OCI-LY1 (cell line): ENCODE results near the gene LYPD8.

Experiments used
- H2AFZ ChIP-seq: fragments of 200-600 bp; sonication (generic), shearing (Covaris generic); 2 replicates; pipeline ENCODE4 v1.6.0; 2014; ENCODE audit warnings: antibody characterized with exemption, mild to moderate bottlenecking, low read length
- H3F3A ChIP-seq: fragments of 200-600 bp; sonication (generic), shearing (Covaris generic); 2 replicates; pipeline ENCODE4 v1.6.0; 2014; ENCODE audit warnings: mild to moderate bottlenecking, antibody characterized with exemption, low read length, moderate library complexity; ENCODE audit not compliant: insufficient read depth
- H3K27ac ChIP-seq: fragments of 200-600 bp; sonication (generic); 2 replicates; pipeline ENCODE4 v1.5.1; 2014; ENCODE audit warnings: low read length, mixed run types, mild to moderate bottlenecking, low read depth; ENCODE audit not compliant: poor library complexity, severe bottlenecking
- H3K27me3 ChIP-seq: fragments of 200-600 bp; sonication (generic); 2 replicates; pipeline ENCODE4 v1.6.0; 2014; ENCODE audit warnings: antibody characterized with exemption, mild to moderate bottlenecking, low read length, moderate library complexity; ENCODE audit not compliant: insufficient read depth
- H3K36me3 ChIP-seq: fragments of 200-600 bp; sonication (generic); 2 replicates; pipeline ENCODE4 v1.6.1; 2014; ENCODE audit warnings: mild to moderate bottlenecking, antibody characterized with exemption, low read length, moderate library complexity, mixed read lengths; ENCODE audit not compliant: insufficient read depth
- H3K4me1 ChIP-seq: fragments of 200-600 bp; sonication (generic); 2 replicates; pipeline ENCODE4 v1.5.1; 2014; ENCODE audit warnings: mild to moderate bottlenecking, low read length, moderate library complexity; ENCODE audit not compliant: insufficient read depth, severe bottlenecking
- H3K4me2 ChIP-seq: fragments of 200-600 bp; sonication (generic), shearing (Covaris generic); 2 replicates; pipeline ENCODE4 v1.6.1; 2014; ENCODE audit warnings: low read length
- H3K4me3 ChIP-seq: fragments of 200-600 bp; sonication (generic); 2 replicates; pipeline ENCODE4 v1.5.1; 2014; ENCODE audit warnings: low read length, low read depth, mild to moderate bottlenecking, mixed read lengths; ENCODE audit not compliant: poor library complexity, severe bottlenecking
- H3K79me2 ChIP-seq: fragments of 200-600 bp; shearing (Covaris generic); 2 replicates; pipeline ENCODE4 v1.6.1; 2016; ENCODE audit warnings: mixed run types, low read length, mixed read lengths; ENCODE audit not compliant: insufficient read depth
- H3K9ac ChIP-seq: fragments of 200-600 bp; sonication (generic), shearing (Covaris generic); 2 replicates; pipeline ENCODE4 v1.6.1; 2014; ENCODE audit warnings: mild to moderate bottlenecking, low read length, mixed read lengths
- H3K9me2 ChIP-seq: fragments of 200-600 bp; sonication (generic), shearing (Covaris generic); 2 replicates; pipeline ENCODE4 v1.6.1; 2014; ENCODE audit warnings: low read depth, mild to moderate bottlenecking, low read length, mixed read lengths
- H3K9me3 ChIP-seq: fragments of 200-600 bp; shearing (Covaris generic); 2 replicates; pipeline ENCODE4 v1.6.1; 2014; ENCODE audit warnings: low read length, mixed read lengths
- H4K20me1 ChIP-seq: fragments of 200-600 bp; sonication (generic), shearing (Covaris generic); 2 replicates; pipeline ENCODE4 v1.6.0; 2016; ENCODE audit warnings: mild to moderate bottlenecking, low read length; ENCODE audit not compliant: insufficient read depth
- CTCF ChIP-seq: fragments of 200-600 bp; sonication (generic), shearing (Covaris generic); IDR thresholded peaks from 2 replicates; pipeline ENCODE4 v1.5.1; 2017; ENCODE audit warnings: mild to moderate bottlenecking, antibody characterized with exemption, low read length, moderate library complexity, mixed read lengths
- EZH2 ChIP-seq: fragments of 200-600 bp; sonication (generic), shearing (Covaris generic); IDR thresholded peaks from 2 replicates; pipeline ENCODE4 v1.8.0; 2017; ENCODE audit warnings: borderline replicate concordance, mixed run types, mild to moderate bottlenecking, antibody characterized with exemption, low read length, moderate library complexity, mixed read lengths

The LYPD8 gene

GRCh38 chr1:248739572-248740205 lies 15.9 kb downstream of the LYPD8 start:
- no peak for TF ChIP-seq EZH2
- TF ChIP-seq CTCF, result no peak
- no peak overlapping the region for H3K9ac ChIP-seq
- H3K79me2 ChIP-seq, result no peaks in the 10 kb centered on the region
- H3K36me3 ChIP-seq, result no peaks in the 10 kb centered on the region
- no peak overlapping the region for H3K4me2 ChIP-seq
- no peaks in the 10 kb centered on the region for H3K9me3 ChIP-seq
- H3K27me3 ChIP-seq, result no peaks in the 10 kb centered on the region; the same call in 1 of the 2 replicates
- no peaks in the 10 kb centered on the region for H3K4me1 ChIP-seq
- no peak overlapping the region for H3K27ac ChIP-seq
- H3K4me3 ChIP-seq, result no peak overlapping the region
- no peak overlapping the region for H2AFZ ChIP-seq
- no peaks in the 10 kb centered on the region for H4K20me1 ChIP-seq
- H3F3A ChIP-seq, result no peaks in the 10 kb centered on the region
- H3K9me2 ChIP-seq, result no peaks in the 10 kb centered on the region

- Histone ChIP-seq H3K79me2 (no peaks in the 10 kb centered on the region), H3K9ac (no peak overlapping the region), H4K20me1 (no peaks in the 10 kb centered on the region), H3K9me2 (no peaks in the 10 kb centered on the region), H3K27me3 (no peaks in the 10 kb centered on the region; the same call in 1 of the 2 replicates), H3K27ac (no peak overlapping the region), H3K9me3 (no peaks in the 10 kb centered on the region), H3F3A (no peaks in the 10 kb centered on the region), H3K4me1 (no peaks in the 10 kb centered on the region), H3K4me3 (no peak overlapping the region), H3K4me2 (no peak overlapping the region), H3K36me3 (no peaks in the 10 kb centered on the region), H2AFZ (no peak overlapping the region)
- TF ChIP-seq CTCF (no peak), EZH2 (no peak)
These were observed 18.1 kb downstream of the LYPD8 start for GRCh38 chr1:248737457-248737856.

GRCh38 chr1:248736977-248737376 lies 18.6 kb downstream of the LYPD8 start:
- Histone ChIP-seq H3K4me3 (no peak overlapping the region), H3K27ac (no peak overlapping the region), H3K4me2 (no peak overlapping the region), H3K9me2 (no peaks in the 10 kb centered on the region), H3K4me1 (no peaks in the 10 kb centered on the region), H3K79me2 (no peaks in the 10 kb centered on the region), H3F3A (no peaks in the 10 kb centered on the region), H4K20me1 (no peaks in the 10 kb centered on the region), H3K36me3 (no peaks in the 10 kb centered on the region), H3K9me3 (no peaks in the 10 kb centered on the region), H3K27me3 (no peaks in the 10 kb centered on the region; the same call in 1 of the 2 replicates), H3K9ac (no peak overlapping the region), H2AFZ (no peak overlapping the region)
- no peak for TF ChIP-seq CTCF
- no peak for TF ChIP-seq EZH2
